ENCODE measurements around the gene SBF2. TPM values are rescaled to one million over a fixed set of nuclear protein-coding genes. Genes with fewer than 3 reads are reported as not detected.

SBF2 gene
- total RNA-seq, 2 experiments from 2014 or later: 15.8 to 18.6 TPM

- DNase-seq (no peak), ATAC-seq (ENCODE audit: low read depth) (no peak)
- peaks cover 9% of the 10 kb centered on the region for H3K36me3 Mint-ChIP-seq
- H3K9me3 Mint-ChIP-seq: no peaks in the 10 kb centered on the region
- H3K27ac Mint-ChIP-seq: peak overlapping the region; percentile 89
- H3K27me3 Mint-ChIP-seq: peaks cover 65% of the 10 kb centered on the region
- H3K4me1 Mint-ChIP-seq: peaks cover 32% of the 10 kb centered on the region
- POLR2A ChIA-PET: interaction anchor here (1.8 to 2.4 kb wide), 2 partner anchors 507 to 544 kb away, joined by 6 to 10 read pairs; partner anchors contain the start of gene EIF4G2
- peak overlapping the region; percentile 95 for H3K4me3 Mint-ChIP-seq
These were observed 8.3 kb upstream of the SBF2 start for GRCh38 chr11:10302359-10302743.

GRCh38 chr11:10301656-10302358, 7.8 kb upstream of the SBF2 start:
- Mint-ChIP-seq H3K4me3 (peak overlapping the region; percentile 4), H3K4me1 (peaks cover 28% of the 10 kb centered on the region), H3K9me3 (no peaks in the 10 kb centered on the region), H3K27ac (no peak overlapping the region), H3K27me3 (peaks cover 65% of the 10 kb centered on the region), H3K36me3 (peaks cover 7% of the 10 kb centered on the region)
- ATAC-seq (ENCODE audit: low read depth): no peak
- DNase-seq: no peak
- POLR2A ChIA-PET: interaction anchor here (0.6 to 2.4 kb wide), 3 partner anchors 62 to 543 kb away, joined by 3 to 10 read pairs (median 6); partner anchors contain the start of gene EIF4G2

DNA sequence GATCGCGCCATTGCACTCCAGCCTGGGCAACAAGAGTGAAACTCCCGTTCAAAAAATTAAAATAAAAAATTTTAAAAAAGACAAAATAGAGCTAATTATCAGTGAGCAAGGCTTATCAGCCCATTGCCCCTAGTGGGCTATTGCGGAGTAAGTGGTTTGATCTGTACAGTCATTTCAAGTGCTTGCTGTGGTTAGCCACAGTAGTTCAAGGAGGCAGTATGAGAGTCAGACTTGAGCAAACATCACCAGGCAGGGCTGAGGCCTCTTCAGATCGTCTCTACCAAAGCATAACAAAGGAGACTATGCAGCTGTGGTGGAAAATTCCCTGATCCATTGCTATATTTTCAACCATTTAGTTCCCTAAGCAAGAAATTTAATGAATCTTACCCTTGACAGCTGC, 4.3 kb upstream of the SBF2 start:
- H3K27me3 Mint-ChIP-seq: peaks cover 68% of the 10 kb centered on the region
- no peak overlapping the region for H3K27ac Mint-ChIP-seq

GRCh38 chr11:10295064-10295901, 1.3 kb upstream of the SBF2 start:
- Mint-ChIP-seq H3K4me1 (peaks cover 40% of the 10 kb centered on the region), H3K9me3 (no peaks in the 10 kb centered on the region), H3K36me3 (no peaks in the 10 kb centered on the region), H3K4me3 (peak overlapping the region; percentile 80), H3K27me3 (peaks cover 47% of the 10 kb centered on the region), H3K27ac (peak overlapping the region; percentile 45)
- POLR2A ChIA-PET: no interaction called here
- no peak for ATAC-seq (ENCODE audit: low read depth)
- DNase-seq: no peak

More for the DNA sequence above, 4.3 kb upstream of the SBF2 start:
- POLR2A ChIA-PET: no interaction called here
- Mint-ChIP-seq H3K9me3 (no peaks in the 10 kb centered on the region), H3K4me1 (peaks cover 29% of the 10 kb centered on the region), H3K36me3 (peaks cover 1% of the 10 kb centered on the region), H3K4me3 (peak overlapping the region; percentile 18)
- DNase-seq: no peak
- peak; percentile 84 for ATAC-seq (ENCODE audit: low read depth)

- DNase-seq (no peak), ATAC-seq (ENCODE audit: low read depth) (no peak)
- POLR2A ChIA-PET: no interaction called here
- Mint-ChIP-seq H3K4me1 (peaks cover 40% of the 10 kb centered on the region), H3K4me3 (peak overlapping the region; percentile 80), H3K27ac (no peak overlapping the region), H3K36me3 (no peaks in the 10 kb centered on the region), H3K9me3 (no peaks in the 10 kb centered on the region), H3K27me3 (peaks cover 41% of the 10 kb centered on the region)
These were observed 403 bp upstream of the SBF2 start for GRCh38 chr11:10294290-10294953.

- Mint-ChIP-seq H3K27ac (no peak overlapping the region), H3K4me1 (peaks cover 29% of the 10 kb centered on the region), H3K9me3 (no peaks in the 10 kb centered on the region), H3K4me3 (no peak overlapping the region), H3K36me3 (no peaks in the 10 kb centered on the region), H3K27me3 (peaks cover 27% of the 10 kb centered on the region)
- ATAC-seq (ENCODE audit: low read depth) (no peak), DNase-seq (no peak)
- POLR2A ChIA-PET: interaction anchor here (1.0 kb wide), 1 partner anchor 11 kb away, joined by 3 read pairs; no protein-coding TSS in a partner anchor
These were observed 2.0 kb downstream of the SBF2 start for GRCh38 chr11:10291801-10292638.

GRCh38 chr11:10289765-10290380, 4.1 kb downstream of the SBF2 start:
- Mint-ChIP-seq H3K36me3 (no peaks in the 10 kb centered on the region), H3K27me3 (peaks cover 5% of the 10 kb centered on the region), H3K4me1 (peaks cover 25% of the 10 kb centered on the region), H3K9me3 (no peaks in the 10 kb centered on the region), H3K27ac (no peak overlapping the region), H3K4me3 (no peak overlapping the region)
- POLR2A ChIA-PET: no interaction called here
- DNase-seq: no peak
- ATAC-seq (ENCODE audit: low read depth): no peak

DNA sequence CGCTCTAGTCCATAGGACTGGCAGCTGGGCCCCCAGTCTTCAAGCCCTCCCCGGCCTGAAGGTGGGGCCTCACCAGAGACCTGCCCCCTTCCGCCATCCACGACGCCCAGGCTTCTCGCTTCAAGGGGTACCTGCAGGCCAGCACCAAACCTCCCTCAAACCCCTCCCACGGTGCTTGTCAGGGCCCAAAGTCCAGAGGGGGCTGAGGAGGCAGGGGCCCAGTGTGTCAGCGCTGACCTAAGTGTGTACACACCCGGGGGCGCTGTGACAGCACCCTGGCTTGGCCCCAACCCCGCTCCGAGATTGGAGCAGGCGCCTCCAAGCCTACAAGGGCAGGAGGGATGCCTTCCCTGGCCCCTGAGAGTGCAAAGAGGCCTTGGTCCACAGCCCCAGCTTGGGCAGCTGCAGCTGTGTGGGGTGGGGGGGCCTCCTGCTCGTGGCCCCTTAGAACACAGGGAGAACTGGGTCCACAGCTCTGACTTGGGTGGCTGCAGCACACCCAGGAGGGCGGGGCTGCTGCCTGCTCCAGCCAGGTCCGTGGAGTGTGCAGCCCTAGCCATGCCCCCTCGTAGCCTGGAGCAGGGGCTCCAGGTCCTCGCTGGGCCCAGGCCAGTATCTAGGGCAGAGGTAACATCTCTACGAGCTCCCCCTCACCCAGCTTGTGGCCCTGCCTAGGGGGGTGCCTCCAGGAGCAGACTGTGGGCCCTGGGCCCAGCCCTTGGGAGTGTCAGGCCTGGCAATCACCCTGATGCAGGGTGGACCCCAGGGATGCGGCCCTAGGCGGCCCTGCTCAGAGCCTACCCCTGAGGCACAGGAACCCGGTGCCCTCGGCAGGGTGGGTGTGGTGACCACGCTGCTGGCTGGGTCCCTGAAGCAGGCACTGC, 4.9 kb downstream of the SBF2 start:
- Mint-ChIP-seq H3K4me1 (peaks cover 24% of the 10 kb centered on the region), H3K9me3 (no peaks in the 10 kb centered on the region), H3K27me3 (peaks cover 4% of the 10 kb centered on the region), H3K36me3 (no peaks in the 10 kb centered on the region), H3K27ac (no peak overlapping the region), H3K4me3 (no peak overlapping the region)
- ATAC-seq (ENCODE audit: low read depth): no peak
- no peak for DNase-seq
- POLR2A ChIA-PET: no interaction called here

GRCh38 chr11:10287766-10288715, 6.0 kb downstream of the SBF2 start:
- H3K36me3 Mint-ChIP-seq: no peaks in the 10 kb centered on the region
- no peaks in the 10 kb centered on the region for H3K9me3 Mint-ChIP-seq
- peaks cover 4% of the 10 kb centered on the region for H3K27me3 Mint-ChIP-seq
- no peak overlapping the region for H3K27ac Mint-ChIP-seq
- H3K4me1 Mint-ChIP-seq: peaks cover 22% of the 10 kb centered on the region
- ATAC-seq (ENCODE audit: low read depth): no peak
- DNase-seq: no peak
- H3K4me3 Mint-ChIP-seq: no peak overlapping the region
- POLR2A ChIA-PET: no interaction called here

DNA sequence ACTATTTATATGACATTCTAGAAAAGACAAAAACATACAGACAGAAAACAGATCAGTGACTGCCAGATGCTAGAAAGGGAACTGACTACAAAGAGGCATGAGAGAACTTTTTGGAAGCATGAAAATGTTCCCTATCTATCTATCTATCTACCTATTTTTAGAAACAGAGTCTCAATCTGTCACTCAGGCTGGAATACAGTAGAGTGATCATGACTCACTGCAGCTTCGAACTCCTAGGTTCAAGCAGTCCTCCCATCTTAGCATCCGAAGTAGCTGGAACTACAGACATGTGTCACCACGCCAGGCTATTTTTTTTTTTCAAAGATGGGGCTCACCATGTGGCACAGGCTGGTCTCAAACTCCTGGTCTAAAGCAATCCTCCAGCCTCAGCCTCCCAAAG, 6.9 kb downstream of the SBF2 start:
- Mint-ChIP-seq H3K4me3 (no peak overlapping the region), H3K27me3 (peaks cover 4% of the 10 kb centered on the region), H3K4me1 (peaks cover 15% of the 10 kb centered on the region), H3K9me3 (no peaks in the 10 kb centered on the region), H3K27ac (no peak overlapping the region), H3K36me3 (no peaks in the 10 kb centered on the region)
- DNase-seq (no peak), ATAC-seq (ENCODE audit: low read depth) (no peak)
- POLR2A ChIA-PET: no interaction called here

DNA sequence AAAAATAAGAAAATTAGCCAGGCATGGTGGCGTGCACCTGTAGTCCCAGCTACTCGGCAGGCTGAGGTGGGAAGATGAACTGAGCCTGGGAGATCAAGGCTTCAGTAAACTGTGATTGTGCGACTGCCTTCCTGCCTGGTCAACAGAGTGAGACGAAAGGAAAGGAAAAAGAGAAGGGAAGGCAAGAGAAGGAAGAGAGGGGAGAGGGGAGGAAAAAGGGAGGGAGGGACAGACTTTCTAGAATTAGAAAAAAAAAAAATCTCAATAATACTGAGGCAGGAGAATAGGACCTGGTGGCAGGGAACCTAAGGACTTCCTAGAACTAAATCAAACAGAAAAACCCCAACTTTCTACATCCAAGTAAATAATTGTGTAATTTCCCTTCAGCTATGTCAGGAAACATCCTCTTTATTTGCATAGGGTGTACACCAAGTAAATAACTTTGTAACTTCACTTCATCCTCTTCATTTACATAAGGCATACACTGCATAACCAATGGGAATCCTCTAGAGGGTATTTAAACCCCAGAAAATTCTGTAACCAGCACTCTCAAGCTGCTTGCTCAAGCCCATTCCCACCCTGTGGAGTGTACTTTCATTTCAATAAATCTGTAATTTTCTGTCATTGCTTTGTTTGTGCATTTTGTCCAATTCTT, 8.7 kb downstream of the SBF2 start:
- DNase-seq (no peak), ATAC-seq (ENCODE audit: low read depth) (no peak)
- Mint-ChIP-seq H3K4me1 (peaks cover 7% of the 10 kb centered on the region), H3K9me3 (no peaks in the 10 kb centered on the region), H3K27me3 (no peaks in the 10 kb centered on the region), H3K27ac (no peak overlapping the region), H3K4me3 (no peak overlapping the region), H3K36me3 (no peaks in the 10 kb centered on the region)
- POLR2A ChIA-PET: no interaction called here
